SHP77 (cell line): Measurements from ENCODE around the gene TEX11.
"Not testable (repeated sequence)": the region's sequence is repeated elsewhere in the genome, so short reads cannot be mapped to it uniquely, and the experiment has no call there.

ENCODE experiments used
- DNase-seq, 2 experiments: peaks; one replicate each; lab custom pipeline; 2025; lab: John Stamatoyannopoulos, UW

TEX11 gene

DNA sequence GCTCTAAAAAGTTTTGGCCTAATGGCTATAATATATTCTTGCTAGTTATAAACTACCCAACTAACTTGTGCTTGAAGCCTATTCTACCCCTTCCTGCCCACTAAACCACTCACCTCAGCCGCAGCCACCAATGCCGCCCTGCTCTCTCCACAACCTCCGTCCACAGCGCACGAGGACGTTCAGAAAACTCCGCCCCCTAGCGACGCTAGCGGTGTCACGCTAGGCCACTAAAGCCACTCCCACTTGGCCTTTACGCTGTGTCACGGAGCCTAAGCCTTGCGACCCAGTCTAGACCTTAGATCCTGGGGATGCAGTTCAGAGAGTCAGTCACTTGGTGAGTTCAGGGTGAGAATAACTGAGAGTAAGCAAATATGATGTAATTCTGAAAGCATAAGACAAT is at the start of gene TEX11:
TEX11 (minus strand) TSS at position 171 of the 400 bp plus-strand sequence. CDS start 922 bp downstream, outside the sequence.
- no peak for DNase-seq

DNA sequence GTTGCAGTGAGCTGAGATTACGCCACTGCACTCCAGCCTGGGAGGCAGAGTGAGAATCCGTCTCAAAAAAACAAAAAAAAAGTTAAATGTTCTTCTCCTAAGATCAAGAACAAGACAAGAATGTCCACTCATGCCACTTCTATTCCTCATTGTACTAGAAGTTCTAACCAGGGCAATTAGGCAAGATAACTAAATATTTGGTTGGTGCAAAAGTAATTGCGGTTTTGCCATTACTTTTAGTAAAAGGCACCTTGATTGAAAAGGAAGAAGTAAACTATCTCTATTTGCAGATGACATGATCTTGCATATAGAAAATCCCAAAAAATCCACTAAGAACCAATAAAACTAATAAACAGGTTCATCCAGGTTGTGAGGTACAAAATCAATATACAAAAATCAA is 46.4 kb upstream of the TEX11 start:
- no peak for DNase-seq

DNA sequence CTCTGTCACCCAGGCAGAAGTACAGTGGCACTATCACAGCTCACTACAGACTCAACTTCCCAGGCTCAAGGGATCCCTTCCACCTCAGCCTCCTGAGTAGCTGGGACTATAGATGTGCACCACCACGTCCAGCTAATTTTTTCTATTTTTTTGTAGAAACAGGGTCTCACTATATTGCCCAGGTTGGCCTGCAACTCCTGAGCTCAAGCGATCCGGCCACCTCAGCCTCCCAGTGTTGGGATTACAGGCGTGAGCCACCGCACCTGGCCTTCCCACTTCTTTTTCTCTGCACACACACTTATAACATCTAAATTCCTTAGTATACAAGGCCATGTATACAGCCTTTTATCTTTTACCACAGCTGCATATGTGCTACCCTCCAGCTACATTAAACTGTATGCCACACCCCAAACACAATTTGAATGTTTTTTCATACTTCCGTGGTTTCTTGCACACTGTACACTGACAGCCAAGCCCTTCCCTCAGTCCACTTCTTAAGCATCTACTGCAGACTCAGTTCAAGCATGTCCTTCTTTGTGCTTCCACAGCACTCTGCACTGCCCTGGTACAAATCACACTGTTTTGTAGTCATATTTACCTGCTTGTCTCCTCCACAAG is 15.9 kb upstream of the TEX11 start:
- DNase-seq: no peak

DNA sequence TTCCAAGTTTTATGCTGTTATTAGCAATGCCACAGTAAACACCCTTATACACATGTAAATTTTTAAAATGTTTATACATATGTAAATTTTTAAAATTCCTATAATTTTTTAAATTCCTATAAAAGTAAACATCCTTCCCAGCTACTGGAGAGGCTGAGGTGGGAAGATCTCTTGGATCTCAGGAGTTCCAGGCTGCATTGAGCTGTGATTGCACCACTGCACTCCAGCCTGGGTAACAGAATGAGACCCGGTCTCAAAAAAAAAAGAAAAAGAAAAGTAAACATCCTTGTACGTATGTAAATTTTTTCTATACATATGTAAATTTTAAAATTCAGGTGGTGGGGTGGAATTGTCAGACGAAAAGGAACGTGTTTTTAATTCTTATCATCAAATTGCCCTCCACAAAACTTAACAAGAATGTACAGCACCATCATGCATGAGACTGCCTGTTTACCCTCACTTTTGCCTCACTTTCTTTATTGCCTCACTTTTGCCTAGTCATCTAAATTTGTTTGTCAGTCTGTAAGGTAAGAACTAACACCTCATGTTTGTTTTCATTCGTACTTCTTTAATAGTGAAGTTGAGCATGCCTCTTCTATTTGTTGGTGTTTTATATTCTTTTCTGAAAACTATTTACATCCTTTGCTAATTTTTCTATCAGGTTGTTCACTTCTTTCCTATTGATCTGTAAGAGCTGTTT is 14.4 kb upstream of the TEX11 start:
- no peak for DNase-seq

DNA sequence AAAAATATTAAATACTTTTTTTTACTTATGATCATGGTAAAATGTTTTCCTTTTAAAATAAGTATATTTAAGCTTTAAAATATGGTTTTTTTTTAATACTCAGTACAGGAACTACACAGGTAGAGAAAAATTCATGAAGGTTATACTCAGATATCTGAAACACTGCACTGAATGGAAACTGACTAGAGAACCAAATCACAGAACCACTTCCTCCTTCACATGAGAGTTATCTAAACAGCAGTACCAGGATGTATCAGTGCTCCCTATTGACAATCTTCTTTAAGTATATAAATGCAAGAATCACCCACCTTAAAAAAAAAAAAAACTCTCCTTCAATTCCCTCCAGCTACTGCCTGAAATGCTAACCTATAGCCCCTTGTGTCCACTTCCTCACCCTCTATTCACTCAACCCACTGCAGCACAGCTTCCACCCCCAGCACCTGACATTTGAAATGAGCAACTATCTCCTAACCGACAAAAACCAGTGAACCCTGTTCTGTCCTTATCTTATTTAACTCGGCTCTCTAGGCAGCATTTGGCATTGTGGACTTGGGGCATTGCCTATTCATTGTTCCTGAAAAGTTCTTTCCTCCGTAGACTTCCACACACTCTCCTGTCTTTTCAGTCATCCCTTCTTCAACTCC is 13.3 kb upstream of the TEX11 start:
- no peak for DNase-seq

DNA sequence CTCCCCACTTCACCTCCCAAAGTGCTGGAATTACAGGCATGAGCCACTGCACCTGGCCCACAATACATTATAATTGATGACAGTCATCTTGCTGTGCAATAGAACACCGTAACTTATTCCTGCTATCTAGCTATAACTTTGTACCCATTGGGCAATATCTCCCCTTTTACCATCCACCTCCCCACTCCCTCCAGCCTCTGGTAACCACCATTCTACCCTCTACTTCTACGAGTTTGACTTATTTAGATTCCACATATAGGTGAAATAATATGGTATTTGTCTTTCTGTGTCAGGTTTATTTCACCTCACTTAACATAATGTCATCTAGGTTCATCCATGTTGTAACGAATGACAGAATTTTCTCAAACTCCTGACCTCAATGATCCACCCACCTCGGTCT is 8.2 kb upstream of the TEX11 start:
- no peak for DNase-seq

DNA sequence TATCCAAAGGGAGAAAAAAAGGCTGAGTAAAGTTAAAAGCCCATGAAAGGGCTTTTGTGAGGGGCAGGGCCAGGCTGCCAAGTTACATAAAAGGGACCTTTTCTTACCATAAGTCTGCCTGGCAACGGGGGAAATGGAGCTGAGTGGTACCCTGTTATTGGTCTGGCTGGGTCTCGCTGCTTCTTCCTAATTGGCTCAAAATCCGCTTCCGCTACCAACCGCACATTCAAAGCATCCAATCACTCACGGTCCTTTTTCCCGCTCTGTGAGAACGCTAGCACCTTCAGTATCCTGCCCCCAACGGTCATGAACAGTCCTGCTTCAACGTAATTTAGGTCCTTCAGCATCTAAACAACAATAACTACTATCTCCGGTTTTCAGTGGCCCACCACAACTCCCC is 611 bp downstream of the TEX11 start:
- DNase-seq: no peak

DNA sequence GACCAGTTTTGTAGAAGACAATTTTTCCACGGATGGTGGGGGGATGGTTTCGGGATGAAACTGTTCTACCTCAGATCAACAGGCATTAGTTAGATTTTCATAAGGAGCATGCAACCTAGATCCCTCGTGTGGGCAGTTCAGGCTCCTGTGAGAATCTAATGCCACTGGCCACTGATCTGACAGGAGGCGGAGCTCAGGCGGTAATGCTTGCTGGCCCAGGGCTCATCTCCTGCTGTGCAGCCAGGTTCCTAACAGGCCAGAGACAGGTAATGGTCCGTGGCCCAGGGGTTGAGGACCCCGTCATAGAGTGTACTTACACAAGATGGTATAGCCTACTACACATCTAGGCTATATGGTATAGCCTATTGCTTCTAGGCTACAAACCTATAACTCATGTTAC is 7.0 kb downstream of the TEX11 start:
- DNase-seq: no peak

DNA sequence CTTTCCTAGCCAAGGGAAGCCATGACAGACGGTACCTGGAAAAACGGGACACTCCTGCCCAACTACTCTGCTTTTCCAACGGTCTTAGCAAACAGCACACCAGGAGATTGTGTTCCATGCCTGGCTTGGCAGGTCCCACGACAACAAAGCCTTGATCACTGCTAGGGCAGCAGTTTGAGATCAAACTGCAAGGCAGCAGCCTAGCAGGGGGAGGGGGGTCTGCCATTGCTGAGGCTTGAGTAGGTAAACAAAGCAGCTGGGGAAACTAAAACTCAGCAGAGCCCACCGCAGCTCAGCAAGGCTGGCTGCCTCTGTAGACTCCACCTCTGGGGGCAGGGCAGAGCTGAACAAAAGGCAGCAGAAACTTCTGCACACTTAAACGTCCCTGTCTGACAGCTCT is 18.1 kb downstream of the TEX11 start:
- DNase-seq: not testable (repeated sequence)

DNA sequence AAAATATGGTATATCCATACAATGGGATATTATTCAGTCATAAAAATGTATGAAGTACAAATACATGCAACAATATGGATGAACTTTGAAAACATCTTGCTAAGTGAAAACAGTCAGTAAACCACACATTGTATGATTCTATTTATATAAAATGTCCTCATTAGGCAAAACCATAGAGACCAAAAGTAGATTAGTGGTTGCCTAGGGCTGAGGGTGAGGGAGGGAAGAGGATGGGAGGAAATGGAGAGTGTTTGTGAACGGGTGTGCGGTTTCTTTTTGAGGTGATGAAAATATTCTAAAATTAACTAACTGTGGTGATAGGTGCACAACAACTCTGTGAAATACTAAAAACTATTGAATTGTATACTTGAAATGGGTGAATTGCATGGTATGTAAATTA is 29.6 kb downstream of the TEX11 start:
- DNase-seq: no peak

DNA sequence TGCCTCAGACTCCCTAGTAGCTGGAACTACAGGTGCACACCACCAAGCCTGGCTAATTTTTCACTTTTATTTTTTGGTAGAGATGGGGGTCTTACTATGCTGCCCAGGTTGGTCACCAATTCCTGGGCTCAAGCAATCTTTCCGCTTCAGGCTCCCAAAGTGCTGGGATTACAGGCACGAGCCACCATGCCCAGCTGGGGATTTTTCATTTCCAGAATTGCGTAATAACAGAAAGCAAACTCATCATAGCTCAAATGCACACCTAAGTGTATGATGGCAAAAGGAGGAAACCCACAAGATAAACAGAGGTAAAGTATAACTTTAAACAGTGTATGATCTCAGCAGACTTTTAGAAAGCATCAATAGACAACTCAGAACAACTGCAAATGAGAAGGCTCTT is 56.2 kb downstream of the TEX11 start:
- DNase-seq: no peak

DNA sequence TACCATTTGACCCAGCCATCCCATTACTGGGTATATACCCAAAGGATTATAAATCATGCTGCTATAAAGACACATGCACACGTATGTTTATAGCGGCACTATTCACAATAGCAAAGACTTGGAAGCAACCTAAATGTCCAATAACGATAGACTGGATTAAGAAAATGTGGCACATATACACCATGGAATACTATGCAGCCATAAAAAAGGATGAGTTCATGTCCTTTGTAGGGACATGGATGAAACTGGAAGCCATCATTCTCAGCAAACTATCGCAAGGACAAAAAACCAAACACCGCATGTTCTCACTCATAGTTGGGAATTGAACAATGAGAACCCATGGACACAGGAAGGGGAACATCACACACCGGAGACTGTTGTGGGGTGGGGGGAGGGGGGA is 64.4 kb downstream of the TEX11 start:
- DNase-seq: not testable (repeated sequence)

DNA sequence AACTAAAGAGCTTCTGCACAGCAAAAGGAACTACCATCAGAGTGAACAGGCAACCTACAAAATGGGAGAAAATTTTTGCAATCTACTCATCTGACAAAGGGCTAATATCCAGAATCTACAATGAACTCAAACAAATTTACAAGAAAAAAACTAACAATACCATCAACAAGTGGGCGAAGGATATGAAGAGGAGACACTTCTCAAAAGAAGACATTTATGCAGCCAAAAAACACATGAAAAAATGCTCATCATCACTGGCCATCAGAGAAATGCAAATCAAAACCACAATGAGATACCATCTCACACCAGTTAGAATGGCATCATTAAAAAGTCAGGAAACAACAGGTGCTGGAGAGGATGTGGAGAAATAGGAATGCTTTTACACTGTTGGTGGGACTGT is 64.9 kb downstream of the TEX11 start:
- DNase-seq: not testable (repeated sequence)

DNA sequence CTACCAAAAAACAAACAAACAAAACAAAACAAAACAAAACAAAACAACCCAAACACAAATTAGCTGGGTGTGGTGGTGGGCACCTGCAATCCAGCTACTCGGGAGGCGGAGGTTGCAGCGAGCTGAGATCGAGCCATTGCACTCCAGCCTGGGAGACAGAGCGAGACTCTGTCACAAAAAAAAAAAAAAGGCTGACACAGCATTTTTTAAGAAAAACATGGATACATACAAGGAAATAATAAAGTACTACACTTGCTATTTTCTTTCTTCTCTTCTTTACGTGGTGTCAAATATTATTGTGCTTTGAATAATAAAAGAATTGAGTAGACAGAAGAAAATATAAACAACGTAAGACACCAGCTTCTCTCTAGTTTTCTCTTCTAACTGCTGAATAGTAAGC is 73.9 kb downstream of the TEX11 start:
- DNase-seq: no peak

DNA sequence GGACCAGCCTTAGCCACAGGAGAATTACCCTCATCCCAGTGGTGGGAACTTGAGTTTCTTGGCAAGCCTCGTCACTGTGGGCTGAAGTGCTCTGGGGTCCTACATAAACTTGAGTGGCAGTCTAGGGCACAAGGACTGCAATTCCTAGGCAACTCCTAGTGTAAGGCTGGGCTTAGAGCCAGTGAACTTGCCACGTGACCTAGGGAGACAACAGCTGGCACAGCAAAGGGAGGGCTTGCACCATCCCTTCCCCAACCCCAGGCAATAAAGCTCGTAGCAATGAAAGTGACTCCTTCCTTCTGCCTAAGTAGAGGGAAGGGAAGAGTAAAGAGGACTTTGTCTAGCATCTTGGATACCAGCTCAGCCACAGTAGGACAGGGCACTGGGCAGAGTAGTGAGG is 81.8 kb downstream of the TEX11 start:
- no peak for DNase-seq

DNA sequence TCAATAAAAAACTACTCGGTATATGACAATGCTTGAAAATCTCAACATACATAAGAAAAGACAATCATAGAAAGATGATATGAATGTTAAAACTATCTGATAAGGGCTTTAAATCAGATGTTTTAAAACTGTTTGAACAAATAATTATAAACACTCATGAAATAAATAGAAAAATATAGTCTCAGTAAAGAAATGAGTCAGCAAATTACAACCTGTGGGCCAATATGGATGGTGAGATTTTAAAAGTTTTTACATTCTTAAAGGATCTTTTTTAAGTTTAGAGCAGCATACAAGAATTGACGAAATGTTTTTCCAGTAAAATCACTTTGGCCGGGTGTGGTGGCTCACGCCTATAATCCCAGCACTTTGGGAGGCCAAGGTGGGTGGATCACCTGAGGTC is 83.1 kb downstream of the TEX11 start:
- no peak for DNase-seq

DNA sequence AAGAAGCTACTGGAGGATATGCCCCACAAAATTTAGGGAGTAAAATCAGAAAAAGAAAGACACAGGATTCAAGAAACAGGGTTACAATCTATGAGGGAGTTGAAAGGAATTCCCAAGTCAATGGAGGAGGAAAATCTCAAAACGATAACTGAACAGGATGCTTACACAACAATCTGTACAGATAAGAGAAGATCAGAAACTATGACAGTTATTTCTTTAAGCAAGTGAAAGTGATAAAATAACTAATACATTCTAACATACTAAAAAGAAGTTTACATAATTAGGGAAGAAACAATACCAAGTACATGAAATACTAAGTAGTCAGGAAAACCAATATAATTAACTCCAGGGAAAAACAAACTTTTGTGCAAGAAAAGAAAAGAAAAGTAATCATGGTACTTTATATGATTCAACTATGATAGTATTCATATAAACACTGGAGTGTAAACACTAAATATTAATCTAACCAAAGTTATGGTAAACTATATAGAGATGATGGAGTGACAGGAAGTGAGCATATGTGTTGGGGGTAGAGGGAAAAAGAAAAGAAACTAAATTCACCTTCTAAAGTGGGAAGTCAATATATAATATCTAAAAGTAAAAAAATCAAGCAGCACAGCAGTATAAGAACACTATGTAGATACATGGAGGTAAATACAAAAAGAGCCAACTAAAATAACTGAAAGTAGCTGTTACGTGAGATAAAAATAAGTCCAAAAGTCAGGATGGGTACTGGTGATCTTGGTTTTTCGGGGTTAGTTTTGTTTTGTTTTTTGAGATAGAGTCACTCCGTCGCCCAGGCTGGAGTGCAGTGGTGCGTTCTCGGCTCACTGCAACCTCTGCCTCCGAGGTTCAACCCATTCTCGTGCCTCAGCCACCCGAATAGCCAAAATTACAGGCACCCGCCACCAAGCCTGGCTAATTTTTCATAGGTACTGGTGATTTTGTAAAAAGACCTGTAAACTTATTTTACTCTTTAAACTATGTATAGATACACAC is 99.3 kb downstream of the TEX11 start:
- DNase-seq: no peak

DNA sequence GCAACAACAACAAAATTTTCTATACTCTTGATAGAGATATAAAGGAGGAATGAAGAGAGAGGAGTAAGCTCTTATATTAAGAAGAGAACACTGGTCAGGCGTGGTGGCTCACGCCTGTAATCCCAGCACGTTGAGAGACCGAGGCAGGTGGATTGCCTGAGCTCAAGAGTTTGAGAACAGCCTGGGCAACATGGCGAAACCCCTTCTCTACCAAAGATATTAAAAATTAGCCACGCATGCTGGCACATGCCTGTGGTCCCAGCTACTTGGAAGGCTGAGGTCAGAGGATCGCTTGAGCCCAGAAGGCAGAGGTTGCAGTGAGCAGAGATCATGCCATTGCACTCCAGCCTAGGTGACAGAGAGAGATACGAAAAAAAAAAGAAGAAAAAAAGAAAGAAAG is 102.4 kb downstream of the TEX11 start:
- no peak for DNase-seq

DNA sequence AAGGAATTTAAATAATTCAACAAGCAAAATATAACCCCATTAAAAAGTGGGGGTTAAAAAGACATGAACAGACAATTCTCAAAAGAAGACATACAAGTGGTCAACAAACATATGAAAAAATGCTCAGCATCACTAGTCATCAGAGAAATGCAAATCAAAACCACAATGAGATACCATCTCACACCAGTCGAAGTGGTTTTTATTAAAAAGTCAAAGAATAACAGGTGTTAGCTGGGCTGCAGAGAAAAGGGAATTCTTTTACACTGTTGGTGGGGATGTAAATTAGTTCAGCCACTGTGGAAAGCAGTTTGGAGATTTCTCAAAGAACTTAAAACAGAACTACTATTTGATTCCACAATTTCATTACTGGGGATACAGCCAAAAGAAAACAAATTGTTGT is 111.8 kb downstream of the TEX11 start:
- DNase-seq: not testable (repeated sequence)

DNA sequence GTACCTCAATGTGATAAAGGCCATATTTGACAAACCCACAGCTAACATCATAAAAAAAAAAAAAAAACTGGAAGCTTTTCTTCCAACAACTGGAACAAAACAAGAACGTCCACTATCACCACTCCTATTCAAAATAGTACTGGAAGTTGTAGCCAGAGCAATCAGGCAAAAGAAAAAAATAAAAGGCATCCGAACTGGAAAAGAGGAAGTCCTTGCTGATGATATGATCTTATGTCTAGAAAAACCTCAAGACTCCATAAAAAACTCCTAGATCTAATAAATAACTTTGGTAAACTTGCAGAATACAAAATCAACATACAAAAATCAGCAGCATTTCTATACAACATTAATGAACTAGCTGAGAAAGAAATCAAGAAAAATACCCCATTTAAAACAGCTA is 134.3 kb downstream of the TEX11 start:
- no peak for DNase-seq

DNA sequence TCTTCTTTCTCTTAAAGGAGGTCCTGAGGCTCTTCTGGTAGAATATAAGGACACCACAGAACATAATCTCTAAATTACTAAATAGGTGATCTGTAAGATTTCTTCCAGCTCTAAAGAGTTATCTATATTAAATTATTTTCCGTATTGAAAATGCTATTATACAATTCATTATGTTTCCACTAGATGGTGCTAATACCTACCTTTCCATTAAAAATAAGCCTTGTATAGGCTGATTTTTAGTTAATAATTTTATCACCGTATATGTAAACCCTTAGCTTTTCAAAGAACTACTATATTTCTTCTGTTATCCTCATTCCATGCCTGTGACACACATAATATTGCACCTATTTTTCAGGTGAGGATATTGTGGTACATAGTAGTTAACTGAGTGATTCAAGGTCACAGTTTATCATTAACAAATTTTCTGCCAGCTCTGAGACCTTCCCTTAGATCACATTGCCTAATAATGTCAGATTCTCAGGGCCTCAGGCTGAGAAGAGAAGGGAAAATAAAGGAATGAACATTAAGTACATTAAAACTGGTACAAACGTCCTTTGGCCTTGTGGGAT is 138.8 kb downstream of the TEX11 start:
- no peak for DNase-seq

DNA sequence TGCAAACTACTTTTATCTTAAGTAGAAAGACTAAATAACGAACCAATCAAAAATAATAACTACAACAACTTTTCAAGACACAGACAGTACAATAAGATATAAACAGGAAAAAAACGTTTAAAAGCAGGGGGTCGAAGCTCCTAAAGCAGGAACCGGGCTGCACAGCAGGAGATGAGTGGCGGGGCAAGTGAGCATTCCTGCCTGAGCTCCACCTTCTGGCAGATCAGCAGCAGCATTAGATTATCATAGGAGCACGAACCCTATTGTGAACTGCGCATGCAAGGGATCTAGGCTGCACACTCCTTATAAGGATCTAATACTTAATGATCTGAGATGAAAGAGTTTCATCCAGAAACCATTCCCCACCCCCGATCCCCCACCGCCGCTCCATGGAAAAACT is 146.2 kb downstream of the TEX11 start:
- DNase-seq: no peak
